Bronchus fibroblast of lung (primary cell): Measurements from ENCODE around the gene PIK3CG. TPM values are rescaled to one million over a fixed set of nuclear protein-coding genes. Genes with fewer than 3 reads are reported as not detected.

Experiments
- total RNA-seq: library from RNA; depleted of rRNA; stranded (reverse); fragments of >200 nt; gene quantifications from 2 replicates; pipeline ENCODE4 v1.2.3, GENCODE V29; 2015

Gene PIK3CG
- not detected in 2 replicates for total RNA-seq

GRCh38 chr7:106865130-106866041, at the start of gene PIK3CG:
Gene PIK3CG, plus strand, starts transcription at chr7:106865282. Its CDS starts 2,280 bp downstream, at chr7:106867562.

Other genes starting within 250 kb of the PIK3CG start
- gene CCDC71L, start 204.1 kb upstream of the PIK3CG start, total RNA-seq, result 23.9 and 25.1 TPM in 2 replicates
- 2.5 and 4.2 TPM in 2 replicates for gene PRKAR2B, start 179.4 kb downstream of the PIK3CG start, total RNA-seq